HFFc6 (cell line): ENCODE measurements around the gene COL25A1. TPM values are rescaled to one million over a fixed set of nuclear protein-coding genes. Genes with fewer than 3 reads are reported as not detected.

Experiments used
- DNase-seq: peaks from one replicate; pipeline ENCODE4 v3.0.0-alpha.2; 2018
- H3K27ac Mint-ChIP-seq: 2 replicates; pipeline ENCODE4 v1.8.0; 2020; ENCODE audit warnings: mild to moderate bottlenecking, mixed read lengths
- H3K27me3 Mint-ChIP-seq: 2 replicates; pipeline ENCODE4 v1.8.0; 2021; ENCODE audit warnings: mild to moderate bottlenecking, moderate library complexity, mixed read lengths; ENCODE audit not compliant: insufficient read depth
- H3K36me3 Mint-ChIP-seq: 2 replicates; pipeline ENCODE4 v1.8.0; 2021; ENCODE audit warnings: low read depth, mixed read lengths
- H3K4me1 Mint-ChIP-seq: 2 replicates; pipeline ENCODE4 v1.8.0; 2020; ENCODE audit warnings: low read depth, mixed read lengths
- H3K4me3 Mint-ChIP-seq: 2 replicates; pipeline ENCODE4 v1.8.0; 2020; ENCODE audit warnings: mild to moderate bottlenecking, moderate library complexity, mixed read lengths
- H3K9me3 Mint-ChIP-seq: 2 replicates; pipeline ENCODE4 v1.8.0; 2020; ENCODE audit warnings: mild to moderate bottlenecking, mixed read lengths
- CTCF ChIP-seq: fragments of 200-600 bp; sonication (generic); IDR thresholded peaks from 2 replicates; pipeline ENCODE4 v1.5.0; 2021; ENCODE audit warnings: antibody characterized with exemption, mild to moderate bottlenecking
- total RNA-seq, 6 experiments: library from RNA; stranded (reverse); fragmentation: NEBNext Ultra II Directional; extraction: Animal tissue kit (Norgen Biotek cat#: 25700); gene quantifications; 2 replicates in 1 of 6; 3 replicates in 5 of 6; pipeline ENCODE4 v1.2.3, GENCODE V29; 2021

COL25A1 gene
- total RNA-seq, 6 experiments from 2014 or later, result not detected

GRCh38 chr4:109184491-109184961, 117.9 kb downstream of the COL25A1 start:
- H3K9me3 Mint-ChIP-seq, result peaks cover 7% of the 10 kb centered on the region; the same call in 1 of the 2 replicates
- H3K4me3 Mint-ChIP-seq, result no peak overlapping the region
- no peak for DNase-seq
- no peak overlapping the region for H3K27ac Mint-ChIP-seq
- H3K36me3 Mint-ChIP-seq, result no peaks in the 10 kb centered on the region
- no peak for TF ChIP-seq CTCF
- no peaks in the 10 kb centered on the region; the same call in 1 of the 2 replicates for H3K27me3 Mint-ChIP-seq
- no peaks in the 10 kb centered on the region for H3K4me1 Mint-ChIP-seq

- H3K9me3 Mint-ChIP-seq, result peaks cover 7% of the 10 kb centered on the region; the same call in 1 of the 2 replicates
- H3K36me3 Mint-ChIP-seq, result no peaks in the 10 kb centered on the region
- no peaks in the 10 kb centered on the region for H3K4me1 Mint-ChIP-seq
- TF ChIP-seq CTCF, result no peak
- H3K4me3 Mint-ChIP-seq, result no peak overlapping the region
- no peak for DNase-seq
- no peak overlapping the region for H3K27ac Mint-ChIP-seq
- H3K27me3 Mint-ChIP-seq, result no peaks in the 10 kb centered on the region; the same call in 1 of the 2 replicates
Observed at GRCh38 chr4:109183931-109184490, 118.4 kb downstream of the COL25A1 start.

DNA sequence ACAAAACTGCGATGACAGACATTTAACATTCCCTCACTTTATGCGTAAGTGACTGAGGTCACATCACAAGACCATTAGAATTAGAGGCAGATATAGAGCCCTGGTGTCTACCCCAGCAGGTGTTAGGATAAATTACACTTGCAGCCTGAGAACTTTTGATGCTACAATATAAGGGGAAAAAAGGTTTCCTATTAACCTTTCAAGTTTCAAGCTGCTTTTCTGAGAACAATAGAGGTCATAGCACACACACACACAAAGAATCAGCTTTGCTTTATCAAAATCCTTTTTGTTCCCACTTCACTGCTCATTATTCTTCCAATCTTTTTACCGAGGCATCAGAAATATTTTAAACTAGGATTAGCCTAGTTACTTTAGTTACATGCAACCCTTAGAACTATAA, 119.8 kb downstream of the COL25A1 start:
- Mint-ChIP-seq H3K4me1 (no peaks in the 10 kb centered on the region), H3K27ac (no peak overlapping the region), H3K4me3 (no peak overlapping the region), H3K27me3 (no peaks in the 10 kb centered on the region; the same call in 1 of the 2 replicates), H3K36me3 (no peaks in the 10 kb centered on the region), H3K9me3 (peaks cover 7% of the 10 kb centered on the region; the same call in 1 of the 2 replicates)
- no peak for DNase-seq
- no peak for TF ChIP-seq CTCF

DNA sequence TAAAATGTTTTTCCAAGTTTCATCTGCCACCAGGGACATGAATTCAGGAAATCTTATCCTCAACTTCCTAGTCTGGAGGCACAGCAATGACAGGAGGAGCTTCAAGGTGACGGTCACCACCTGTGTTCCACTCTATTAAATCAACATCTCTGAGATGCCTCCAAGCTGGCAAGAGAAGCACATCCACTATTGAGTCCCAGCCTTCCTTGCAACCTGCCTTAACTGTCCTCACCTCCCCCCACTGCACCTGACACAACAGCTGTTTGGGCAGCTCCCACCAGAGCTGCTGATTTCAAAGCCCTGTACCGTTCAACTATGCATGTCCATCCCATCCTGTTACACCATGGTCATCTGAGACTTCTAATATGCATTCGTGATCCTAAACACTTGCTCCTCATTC, 123.4 kb downstream of the COL25A1 start:
- Mint-ChIP-seq H3K4me1 (no peaks in the 10 kb centered on the region), H3K27ac (no peak overlapping the region)

GRCh38 chr4:109177096-109177810, 125.2 kb downstream of the COL25A1 start:
- no peak overlapping the region for H3K4me3 Mint-ChIP-seq

More for the DNA sequence above, 123.4 kb downstream of the COL25A1 start:
- Mint-ChIP-seq H3K27me3 (peaks cover 2% of the 10 kb centered on the region; the same call in 1 of the 2 replicates), H3K4me3 (no peak overlapping the region), H3K9me3 (no peaks in the 10 kb centered on the region; the same call in 1 of the 2 replicates), H3K36me3 (no peaks in the 10 kb centered on the region)
- no peak for DNase-seq
- no peak for TF ChIP-seq CTCF

More at GRCh38 chr4:109177096-109177810, 125.2 kb downstream of the COL25A1 start:
- peaks cover 2% of the 10 kb centered on the region; the same call in 1 of the 2 replicates for H3K27me3 Mint-ChIP-seq
- H3K4me1 Mint-ChIP-seq, result no peaks in the 10 kb centered on the region
- no peaks in the 10 kb centered on the region for H3K36me3 Mint-ChIP-seq
- DNase-seq, result no peak
- H3K27ac Mint-ChIP-seq, result no peak overlapping the region
- H3K9me3 Mint-ChIP-seq, result no peaks in the 10 kb centered on the region; the same call in 1 of the 2 replicates
- TF ChIP-seq CTCF, result no peak
